ENCODE measurements around the gene SIRT2.

Gene SIRT2

GRCh38 chr19:38841787-38842438 is 57.5 kb downstream of the SIRT2 start:
- Histone ChIP-seq H3K27ac (ENCODE audit: low read length) (no peak overlapping the region), H3K9me3 (ENCODE audit: control insufficient read depth in 2 of 2, low read length in 2 of 2) (no peaks in the 10 kb centered on the region), H3K4me3 (ENCODE audit: low read length in 2 of 2) (no peak overlapping the region), H3K9ac (ENCODE audit: low read length in 2 of 2) (no peak overlapping the region), H3K36me3 (ENCODE audit: control insufficient read depth in 2 of 2, insufficient read depth in 2 of 2, low read length in 2 of 2) (peaks cover 89% of the 10 kb centered on the region in 2 donors), H3K4me1 (ENCODE audit: control insufficient read depth, insufficient read depth, low read length) (peaks cover 19% of the 10 kb centered on the region), H3K27me3 (ENCODE audit: control insufficient read depth in 1 of 2, insufficient read depth in 2 of 2, low read length in 2 of 2) (no peaks in the 10 kb centered on the region)

- no peaks in the 10 kb centered on the region for H3K9me3 ChIP-seq (ENCODE audit: control insufficient read depth in 2 of 2, low read length in 2 of 2)
- no peaks in the 10 kb centered on the region for H3K27me3 ChIP-seq (ENCODE audit: control insufficient read depth in 1 of 2, insufficient read depth in 2 of 2, low read length in 2 of 2)
- no peak overlapping the region for H3K9ac ChIP-seq (ENCODE audit: low read length in 2 of 2)
- no peak overlapping the region for H3K27ac ChIP-seq (ENCODE audit: low read length)
- peaks cover 22% of the 10 kb centered on the region for H3K4me1 ChIP-seq (ENCODE audit: control insufficient read depth, insufficient read depth, low read length)
- H3K36me3 ChIP-seq (ENCODE audit: control insufficient read depth in 2 of 2, insufficient read depth in 2 of 2, low read length in 2 of 2): peaks cover 90% of the 10 kb centered on the region in 2 donors
- no peak overlapping the region for H3K4me3 ChIP-seq (ENCODE audit: low read length in 2 of 2)
These were observed 58.1 kb downstream of the SIRT2 start for GRCh38 chr19:38841180-38841766.

GRCh38 chr19:38840583-38840968 is 58.8 kb downstream of the SIRT2 start:
- Histone ChIP-seq H3K36me3 (ENCODE audit: control insufficient read depth in 2 of 2, insufficient read depth in 2 of 2, low read length in 2 of 2) (peaks cover 86 to 89% of the 10 kb centered on the region in 2 donors), H3K4me1 (ENCODE audit: control insufficient read depth, insufficient read depth, low read length) (peaks cover 23% of the 10 kb centered on the region), H3K27ac (ENCODE audit: low read length) (no peak overlapping the region), H3K9me3 (ENCODE audit: control insufficient read depth in 2 of 2, low read length in 2 of 2) (no peaks in the 10 kb centered on the region), H3K27me3 (ENCODE audit: control insufficient read depth in 1 of 2, insufficient read depth in 2 of 2, low read length in 2 of 2) (no peaks in the 10 kb centered on the region), H3K4me3 (ENCODE audit: low read length in 2 of 2) (no peak overlapping the region), H3K9ac (ENCODE audit: low read length in 2 of 2) (no peak overlapping the region)

- no peak overlapping the region for H3K9ac ChIP-seq (ENCODE audit: low read length in 2 of 2)
- H3K27ac ChIP-seq (ENCODE audit: low read length): peak overlapping the region; percentile 18
- H3K36me3 ChIP-seq (ENCODE audit: control insufficient read depth in 2 of 2, insufficient read depth in 2 of 2, low read length in 2 of 2): peaks cover 82 to 83% of the 10 kb centered on the region in 2 donors
These were observed 59.4 kb downstream of the SIRT2 start for GRCh38 chr19:38839816-38840582.

GRCh38 chr19:38838986-38839761 is 60.2 kb downstream of the SIRT2 start:
- no peaks in the 10 kb centered on the region for H3K9me3 ChIP-seq (ENCODE audit: control insufficient read depth in 2 of 2, low read length in 2 of 2)
- peaks cover 23% of the 10 kb centered on the region for H3K4me1 ChIP-seq (ENCODE audit: control insufficient read depth, insufficient read depth, low read length)
- H3K4me3 ChIP-seq (ENCODE audit: low read length in 2 of 2): no peak overlapping the region
- H3K36me3 ChIP-seq (ENCODE audit: control insufficient read depth in 2 of 2, insufficient read depth in 2 of 2, low read length in 2 of 2): peaks cover 75 to 76% of the 10 kb centered on the region in 2 donors
- H3K27me3 ChIP-seq (ENCODE audit: control insufficient read depth in 1 of 2, insufficient read depth in 2 of 2, low read length in 2 of 2): no peaks in the 10 kb centered on the region
- H3K27ac ChIP-seq (ENCODE audit: low read length): peak overlapping the region; percentile 18
- H3K9ac ChIP-seq (ENCODE audit: low read length in 2 of 2): no peak overlapping the region

More at GRCh38 chr19:38839816-38840582, 59.4 kb downstream of the SIRT2 start:
- no peaks in the 10 kb centered on the region for H3K27me3 ChIP-seq (ENCODE audit: control insufficient read depth in 1 of 2, insufficient read depth in 2 of 2, low read length in 2 of 2)
- peaks cover 25% of the 10 kb centered on the region for H3K4me1 ChIP-seq (ENCODE audit: control insufficient read depth, insufficient read depth, low read length)
- no peaks in the 10 kb centered on the region for H3K9me3 ChIP-seq (ENCODE audit: control insufficient read depth in 2 of 2, low read length in 2 of 2)
- H3K4me3 ChIP-seq (ENCODE audit: low read length in 2 of 2): no peak overlapping the region

GRCh38 chr19:38838208-38838985 is 61.0 kb downstream of the SIRT2 start:
- Histone ChIP-seq H3K27ac (ENCODE audit: low read length) (peak overlapping the region; percentile 24), H3K9me3 (ENCODE audit: control insufficient read depth in 2 of 2, low read length in 2 of 2) (no peaks in the 10 kb centered on the region)

GRCh38 chr19:38837656-38838121 is 61.7 kb downstream of the SIRT2 start:
- no peaks in the 10 kb centered on the region for H3K9me3 ChIP-seq (ENCODE audit: control insufficient read depth in 2 of 2, low read length in 2 of 2)
- peaks cover 60 to 61% of the 10 kb centered on the region in 2 donors for H3K36me3 ChIP-seq (ENCODE audit: control insufficient read depth in 2 of 2, insufficient read depth in 2 of 2, low read length in 2 of 2)
- H3K27me3 ChIP-seq (ENCODE audit: control insufficient read depth in 1 of 2, insufficient read depth in 2 of 2, low read length in 2 of 2): no peaks in the 10 kb centered on the region
- peaks cover 19% of the 10 kb centered on the region for H3K4me1 ChIP-seq (ENCODE audit: control insufficient read depth, insufficient read depth, low read length)
- no peak overlapping the region for H3K4me3 ChIP-seq (ENCODE audit: low read length in 2 of 2)
- no peak overlapping the region for H3K9ac ChIP-seq (ENCODE audit: low read length in 2 of 2)
- peak overlapping the region; percentile 24 for H3K27ac ChIP-seq (ENCODE audit: low read length)

More at GRCh38 chr19:38838208-38838985, 61.0 kb downstream of the SIRT2 start:
- H3K4me3 ChIP-seq (ENCODE audit: low read length in 2 of 2): no peak overlapping the region
- peaks cover 67 to 68% of the 10 kb centered on the region in 2 donors for H3K36me3 ChIP-seq (ENCODE audit: control insufficient read depth in 2 of 2, insufficient read depth in 2 of 2, low read length in 2 of 2)
- H3K4me1 ChIP-seq (ENCODE audit: control insufficient read depth, insufficient read depth, low read length): peaks cover 23% of the 10 kb centered on the region
- no peak overlapping the region for H3K9ac ChIP-seq (ENCODE audit: low read length in 2 of 2)
- H3K27me3 ChIP-seq (ENCODE audit: control insufficient read depth in 1 of 2, insufficient read depth in 2 of 2, low read length in 2 of 2): no peaks in the 10 kb centered on the region

- no peaks in the 10 kb centered on the region for H3K9me3 ChIP-seq (ENCODE audit: control insufficient read depth in 2 of 2, low read length in 2 of 2)
- no peaks in the 10 kb centered on the region for H3K27me3 ChIP-seq (ENCODE audit: control insufficient read depth in 1 of 2, insufficient read depth in 2 of 2, low read length in 2 of 2)
- H3K4me3 ChIP-seq (ENCODE audit: low read length in 2 of 2): no peak overlapping the region
- H3K4me1 ChIP-seq (ENCODE audit: control insufficient read depth, insufficient read depth, low read length): peaks cover 23% of the 10 kb centered on the region
- peak overlapping the region; percentile 24 for H3K27ac ChIP-seq (ENCODE audit: low read length)
- H3K36me3 ChIP-seq (ENCODE audit: control insufficient read depth in 2 of 2, insufficient read depth in 2 of 2, low read length in 2 of 2): peaks cover 55% of the 10 kb centered on the region in 2 donors
- H3K9ac ChIP-seq (ENCODE audit: low read length in 2 of 2): no peak overlapping the region
These were observed 62.3 kb downstream of the SIRT2 start for GRCh38 chr19:38836983-38837626.

GRCh38 chr19:38836159-38836982 is 63.0 kb downstream of the SIRT2 start:
- Histone ChIP-seq H3K27ac (ENCODE audit: low read length) (peak overlapping the region; percentile 18), H3K4me1 (ENCODE audit: control insufficient read depth, insufficient read depth, low read length) (peaks cover 26% of the 10 kb centered on the region), H3K36me3 (ENCODE audit: control insufficient read depth in 2 of 2, insufficient read depth in 2 of 2, low read length in 2 of 2) (peaks cover 47 to 49% of the 10 kb centered on the region in 2 donors), H3K4me3 (ENCODE audit: low read length in 2 of 2) (no peak overlapping the region), H3K27me3 (ENCODE audit: control insufficient read depth in 1 of 2, insufficient read depth in 2 of 2, low read length in 2 of 2) (no peaks in the 10 kb centered on the region), H3K9ac (ENCODE audit: low read length in 2 of 2) (no peak overlapping the region), H3K9me3 (ENCODE audit: control insufficient read depth in 2 of 2, low read length in 2 of 2) (no peaks in the 10 kb centered on the region)
